Mammary epithelial cell (primary cell): ENCODE results near the gene SHLD1.

Source experiments
- EZH2 ChIP-seq: IDR thresholded peaks from 2 replicates; pipeline ENCODE4 v1.6.1; 2012; ENCODE audit warnings: low read length, inconsistent platforms, borderline replicate concordance
- TF ChIP-seq, protein P1 (sequence below), 2 donors: IDR thresholded peaks in 1 of 2; conservative IDR thresholded peaks in 1 of 2; 2 replicates each; pipeline ENCODE4 v1.5.1; 2011 to 2012; ENCODE audit warnings: inconsistent platforms in 2 of 2, low read length in 2 of 2, mild to moderate bottlenecking in 2 of 2, control low read depth in 1 of 2, low read depth in 1 of 2; ENCODE audit not compliant: insufficient read depth in 1 of 2; ENCODE audit errors: extremely low read depth in 1 of 2

GRCh38 chr20:5893621-5894020 lies 143.4 kb downstream of the SHLD1 start:
- TF ChIP-seq, protein P1, sequence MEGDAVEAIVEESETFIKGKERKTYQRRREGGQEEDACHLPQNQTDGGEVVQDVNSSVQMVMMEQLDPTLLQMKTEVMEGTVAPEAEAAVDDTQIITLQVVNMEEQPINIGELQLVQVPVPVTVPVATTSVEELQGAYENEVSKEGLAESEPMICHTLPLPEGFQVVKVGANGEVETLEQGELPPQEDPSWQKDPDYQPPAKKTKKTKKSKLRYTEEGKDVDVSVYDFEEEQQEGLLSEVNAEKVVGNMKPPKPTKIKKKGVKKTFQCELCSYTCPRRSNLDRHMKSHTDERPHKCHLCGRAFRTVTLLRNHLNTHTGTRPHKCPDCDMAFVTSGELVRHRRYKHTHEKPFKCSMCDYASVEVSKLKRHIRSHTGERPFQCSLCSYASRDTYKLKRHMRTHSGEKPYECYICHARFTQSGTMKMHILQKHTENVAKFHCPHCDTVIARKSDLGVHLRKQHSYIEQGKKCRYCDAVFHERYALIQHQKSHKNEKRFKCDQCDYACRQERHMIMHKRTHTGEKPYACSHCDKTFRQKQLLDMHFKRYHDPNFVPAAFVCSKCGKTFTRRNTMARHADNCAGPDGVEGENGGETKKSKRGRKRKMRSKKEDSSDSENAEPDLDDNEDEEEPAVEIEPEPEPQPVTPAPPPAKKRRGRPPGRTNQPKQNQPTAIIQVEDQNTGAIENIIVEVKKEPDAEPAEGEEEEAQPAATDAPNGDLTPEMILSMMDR (conservative IDR thresholded peaks at IDR 0.05 in 1 of 2, IDR thresholded peaks at IDR 0.05 in 1 of 2; ENCODE audit: extremely low read depth in 1 of 2, insufficient read depth in 1 of 2, low read depth in 1 of 2, low read length in 2 of 2) = no peak
- no peak for TF ChIP-seq EZH2
